K562 (cell line): Measurements from ENCODE around the gene CENPU. TPM values are rescaled to one million over a fixed set of nuclear protein-coding genes. Genes with fewer than 3 reads are reported as not detected.

Experiments used
- BRD4 ChIP-seq: fragments of 200-600 bp; sonication (generic); IDR thresholded peaks from 2 replicates; pipeline ENCODE4 v1.6.1; 2017; ENCODE audit warnings: inconsistent platforms
- BRF1 ChIP-seq: IDR thresholded peaks from 3 replicates; pipeline ENCODE4 v1.6.1; 2011; ENCODE audit warnings: borderline replicate concordance, mild to moderate bottlenecking; ENCODE audit not compliant: insufficient read length; ENCODE audit errors: extremely low read depth
- CBX5 ChIP-seq: IDR thresholded peaks from 2 replicates; pipeline ENCODE4 v1.6.1; 2014; ENCODE audit warnings: low read depth, borderline replicate concordance
- CREBBP ChIP-seq: IDR thresholded peaks from one replicate; pipeline ENCODE4 v1.6.1; 2012; ENCODE audit warnings: low read depth, mild to moderate bottlenecking, control low read depth, inconsistent platforms, low read length
- FOXJ3 ChIP-seq: sonication (generic); formaldehyde crosslinking; IDR thresholded peaks from 2 replicates; pipeline ENCODE4 v1.4.0; 2020; ENCODE audit warnings: mild to moderate bottlenecking, missing genetic modification reagents
- FOXK1 ChIP-seq: sonication (generic); formaldehyde crosslinking; IDR thresholded peaks from 2 replicates; pipeline ENCODE4 v1.8.0; 2022; ENCODE audit warnings: missing genetic modification reagents, mild to moderate bottlenecking, borderline replicate concordance
- GATAD2B ChIP-seq: fragments of 450-650 bp; IDR thresholded peaks from 2 replicates; pipeline ENCODE4 v1.6.1; 2017; ENCODE audit warnings: mild to moderate bottlenecking, borderline replicate concordance
- HNRNPLL ChIP-seq: fragments of 200-400 bp; formaldehyde crosslinking; IDR thresholded peaks from 2 replicates; pipeline ENCODE4 v1.6.1; 2017; ENCODE audit warnings: low read length, low read depth, mild to moderate bottlenecking; ENCODE audit not compliant: poor library complexity, severe bottlenecking
- KLF6 ChIP-seq: fragments of 250-450 bp; sonication (Bioruptor Pico); IDR thresholded peaks from 2 replicates; pipeline ENCODE4 v1.4.0; 2020; ENCODE audit warnings: mild to moderate bottlenecking, moderate library complexity, borderline replicate concordance
- LCOR ChIP-seq: sonication (generic); formaldehyde crosslinking; IDR thresholded peaks from 2 replicates; pipeline ENCODE4 v1.8.0; 2022; ENCODE audit warnings: mild to moderate bottlenecking, missing genetic modification reagents
- NFIX ChIP-seq: fragments of 250-450 bp; sonication (Bioruptor Pico); IDR thresholded peaks from 2 replicates; pipeline ENCODE4 v1.4.0; 2020; ENCODE audit warnings: low read depth, mild to moderate bottlenecking, moderate library complexity
- NR2F6 ChIP-seq: fragments of 450-650 bp; formaldehyde crosslinking; IDR thresholded peaks from 2 replicates; pipeline ENCODE4 v1.4.0; 2020; ENCODE audit warnings: mild to moderate bottlenecking
- PURB ChIP-seq: sonication (generic); formaldehyde crosslinking; IDR thresholded peaks from 2 replicates; pipeline ENCODE4 v1.9.0; 2021; ENCODE audit warnings: low read depth, mild to moderate bottlenecking, missing genetic modification reagents
- STAT5A ChIP-seq: IDR thresholded peaks from 2 replicates; pipeline ENCODE4 v1.6.1; 2012; ENCODE audit warnings: low read length, inconsistent platforms, borderline replicate concordance
- TARDBP ChIP-seq: fragments of 450-650 bp; IDR thresholded peaks from 2 replicates; pipeline ENCODE4 v1.6.1; 2016
- TOE1 ChIP-seq, 2 experiments: fragments of 450-650 bp in 1 of 2; sonication (generic) in 1 of 2; formaldehyde crosslinking in 1 of 2; IDR thresholded peaks; 2 replicates each; pipeline versions ENCODE4 v1.7.1 to v1.8.0; 2016 to 2022; ENCODE audit warnings: borderline replicate concordance in 2 of 2, mild to moderate bottlenecking in 2 of 2, antibody characterized with exemption in 1 of 2, inconsistent platforms in 1 of 2, low read depth in 1 of 2, missing genetic modification reagents in 1 of 2, moderate library complexity in 1 of 2
- YY1 ChIP-seq, 3 experiments: IDR thresholded peaks; 2 replicates each; pipeline ENCODE4 v1.6.1; 2011; ENCODE audit warnings: low read length in 2 of 3, mild to moderate bottlenecking in 2 of 3, moderate library complexity in 2 of 3, borderline replicate concordance in 1 of 3, control low read depth in 1 of 3, low read depth in 1 of 3; ENCODE audit not compliant: insufficient read depth in 3 of 3, insufficient replicate concordance in 2 of 3, control insufficient read depth in 1 of 3, insufficient read length in 1 of 3; ENCODE audit errors: extremely low read depth in 1 of 3
- ZNF584 ChIP-seq: fragments of 200-800 bp; sonication (Bioruptor generic); IDR thresholded peaks from 2 replicates; pipeline ENCODE4 v1.6.1; 2016; ENCODE audit warnings: low read depth, mild to moderate bottlenecking, missing genetic modification characterization, missing compliant biosample characterization
- ZNF764 ChIP-seq: fragments of 250-450 bp; sonication (Bioruptor Pico); IDR thresholded peaks from 2 replicates; pipeline ENCODE4 v1.4.0; 2020; ENCODE audit warnings: low read depth, mild to moderate bottlenecking, moderate library complexity
- polyA plus RNA-seq, 8 experiments: library from polyadenylated mRNA; depleted of rRNA in 4 of 8; stranded (reverse) in 5 of 8; unstranded in 3 of 8; fragments of >200 nt; fragmentation: Nextera tagmentation in 2 of 8; fragmentation: Illumina TruSeq in 1 of 8; extraction: Ambion mirVana in 2 of 8; extraction: Trizol in 1 of 8; gene quantifications; 2 replicates each; pipeline versions ENCODE4 v1.2.1 to v1.2.3, GENCODE V29; 2011 to 2014; ENCODE audit warnings: inconsistent platforms in 1 of 8, missing spikeins in 1 of 8
- total RNA-seq, 7 experiments: library from RNA; depleted of rRNA in 6 of 7; stranded (reverse); fragments of >200 nt in 6 of 7; fragmentation: Illumina TruSeq in 2 of 7; extraction: Trizol in 2 of 7; gene quantifications; 2 replicates each; pipeline versions ENCODE4 v1.2.1 to v1.2.3, GENCODE V29; 2011 to 2021; ENCODE audit warnings: low replicate concordance in 1 of 7
- TF ChIP-seq, protein P1 (sequence below): IDR thresholded peaks from 2 replicates; pipeline ENCODE4 v1.6.1; 2012; ENCODE audit warnings: low read depth, low read length, improper control_type of control experiment, borderline replicate concordance
- TF ChIP-seq, protein P2 (sequence below): sonication (generic); formaldehyde crosslinking; IDR thresholded peaks from 2 replicates; pipeline ENCODE4 v1.8.0; 2022; ENCODE audit warnings: mild to moderate bottlenecking, missing genetic modification reagents

CENPU gene
- total and polyA plus RNA-seq, 9 of the 15 experiments (the other 6 are each of a cell fraction or from before 2014, with no cell fraction given), result 39.4 to 98.7 (median 84.3) TPM

GRCh38 chr4:184733654-184734524 lies at the start of gene CENPU (continued):
- TF ChIP-seq, protein P1, sequence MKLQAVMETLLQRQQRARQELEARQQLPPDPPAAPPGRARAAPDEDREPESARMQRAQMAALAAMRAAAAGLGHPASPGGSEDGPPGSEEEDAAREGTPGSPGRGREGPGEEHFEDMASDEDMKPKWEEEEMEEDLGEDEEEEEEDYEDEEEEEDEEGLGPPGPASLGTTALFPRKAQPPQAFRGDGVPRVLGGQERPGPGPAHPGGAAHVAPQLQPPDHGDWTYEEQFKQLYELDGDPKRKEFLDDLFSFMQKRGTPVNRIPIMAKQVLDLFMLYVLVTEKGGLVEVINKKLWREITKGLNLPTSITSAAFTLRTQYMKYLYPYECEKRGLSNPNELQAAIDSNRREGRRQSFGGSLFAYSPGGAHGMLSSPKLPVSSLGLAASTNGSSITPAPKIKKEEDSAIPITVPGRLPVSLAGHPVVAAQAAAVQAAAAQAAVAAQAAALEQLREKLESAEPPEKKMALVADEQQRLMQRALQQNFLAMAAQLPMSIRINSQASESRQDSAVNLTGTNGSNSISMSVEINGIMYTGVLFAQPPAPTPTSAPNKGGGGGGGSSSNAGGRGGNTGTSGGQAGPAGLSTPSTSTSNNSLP, result peak; percentile 91
- TF ChIP-seq CREBBP (peak; percentile 57), ZNF584 (CRISPR knock-in tag) (no peak), CBX5 (peak; percentile 82; the same call in 1 of the 2 replicates), TOE1 (IDR thresholded peaks at IDR 0.05; ENCODE audit: borderline replicate concordance) (peak; percentile 99), TOE1 (CRISPR knock-in tag; IDR thresholded peaks at IDR 0.05; ENCODE audit: borderline replicate concordance, low read depth) (peak; percentile 66; the same call in 1 of the 2 replicates), HNRNPLL (peak; percentile 58), NR2F6 (CRISPR knock-in tag) (no peak), KLF6 (CRISPR knock-in tag) (no peak), STAT5A (peak; percentile 62; the same call in 1 of the 2 replicates), FOXJ3 (CRISPR knock-in tag) (no peak), TARDBP (no peak; the same call in none of the 2 replicates), BRD4 (no peak), GATAD2B (peak; percentile 83; the same call in 1 of the 2 replicates), PURB (CRISPR knock-in tag) (no peak), LCOR (CRISPR knock-in tag) (peak; percentile 100), YY1 (IDR thresholded peaks at IDR 0.05; ENCODE audit: borderline replicate concordance in 1 of 3, control insufficient read depth in 1 of 3, extremely low read depth in 1 of 3, insufficient read depth in 3 of 3, insufficient read length in 1 of 3, insufficient replicate concordance in 2 of 3, low read depth in 1 of 3, low read length in 2 of 3) (peak; percentile 30 to 92 (median 83)), BRF1 (no peak), FOXK1 (peak; percentile 93; the same call in 1 of the 2 replicates), ZNF764 (CRISPR knock-in tag) (no peak), NFIX (CRISPR knock-in tag) (no peak)
- TF ChIP-seq, protein P2, sequence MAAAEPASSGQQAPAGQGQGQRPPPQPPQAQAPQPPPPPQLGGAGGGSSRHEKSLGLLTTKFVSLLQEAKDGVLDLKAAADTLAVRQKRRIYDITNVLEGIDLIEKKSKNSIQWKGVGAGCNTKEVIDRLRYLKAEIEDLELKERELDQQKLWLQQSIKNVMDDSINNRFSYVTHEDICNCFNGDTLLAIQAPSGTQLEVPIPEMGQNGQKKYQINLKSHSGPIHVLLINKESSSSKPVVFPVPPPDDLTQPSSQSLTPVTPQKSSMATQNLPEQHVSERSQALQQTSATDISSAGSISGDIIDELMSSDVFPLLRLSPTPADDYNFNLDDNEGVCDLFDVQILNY (CRISPR knock-in tag), result peak; percentile 92
